Thoracic aorta (tissue), 2 donors: ENCODE measurements around the gene MPDZ. TPM values are rescaled to one million over a fixed set of nuclear protein-coding genes. Genes with fewer than 3 reads are reported as not detected.

Experiments used
- ATAC-seq: fragments of 150-250 bp; one replicate; pipeline ENCODE4 v1.8.0; 2017; ENCODE audit warnings: low read depth; ENCODE audit not compliant: insufficient number of reproducible peaks, low FRiP score
- DNase-seq: peaks from one replicate; pipeline ENCODE4 v3.0.0-alpha.2; 2020; ENCODE audit warnings: low spot score
- H3K27ac ChIP-seq, 2 donors: fragments of 200-600 bp; sonication (generic); 1 replicate in 1 of 2; 2 replicates in 1 of 2; pipeline ENCODE4 v1.5.1; 2016; ENCODE audit warnings: mild to moderate bottlenecking in 2 of 2, moderate library complexity in 2 of 2
- H3K27me3 ChIP-seq: fragments of 200-600 bp; sonication (generic); replicated peaks from 2 replicates; pipeline ENCODE4 v1.6.0; 2016; ENCODE audit warnings: mild to moderate bottlenecking; ENCODE audit not compliant: insufficient read depth
- H3K36me3 ChIP-seq: fragments of 200-600 bp; sonication (generic); one replicate; pipeline ENCODE4 v1.5.1; 2016
- H3K4me1 ChIP-seq, 2 donors: fragments of 200-600 bp; sonication (generic); 1 replicate in 1 of 2; 2 replicates in 1 of 2; pipeline versions ENCODE4 v1.5.1 to v1.6.0; 2016; ENCODE audit warnings: low read depth in 2 of 2, mild to moderate bottlenecking in 1 of 2; ENCODE audit not compliant: control insufficient read depth in 1 of 2
- H3K4me3 ChIP-seq: fragments of 200-600 bp; sonication (generic); 2 replicates; pipeline ENCODE4 v1.5.1; 2016; ENCODE audit warnings: mild to moderate bottlenecking
- H3K9me3 ChIP-seq: fragments of 200-600 bp; sonication (generic); 2 replicates; pipeline ENCODE4 v1.5.1; 2016
- CTCF ChIP-seq: fragments of 200-600 bp; sonication (generic); IDR thresholded peaks from one replicate; pipeline ENCODE4 v1.5.1; 2019; ENCODE audit warnings: antibody characterized with exemption
- total RNA-seq, 2 donors: library from RNA; depleted of rRNA; stranded (reverse); fragments of >200 nt; gene quantifications; one replicate each; pipeline versions ENCODE4 v1.1.0 to v1.2.3, GENCODE V29; 2016

Gene MPDZ
- total RNA-seq, 2 donors from 2014 or later = 61.2 to 81.2 TPM

- Histone ChIP-seq H3K36me3 (peaks cover 9% of the 10 kb centered on the region), H3K9me3 (no peaks in the 10 kb centered on the region), H3K4me1 (no peaks in the 10 kb centered on the region), H3K27ac (no peak overlapping the region), H3K27me3 (no peaks in the 10 kb centered on the region), H3K4me3 (no peak overlapping the region)
- no peak for TF ChIP-seq CTCF
- no peak for DNase-seq
- ATAC-seq = no peak
These were observed 100.2 kb downstream of the MPDZ start for GRCh38 chr9:13179257-13179656.

- H3K4me1 ChIP-seq = no peaks in the 10 kb centered on the region
- DNase-seq (no peak), ATAC-seq (no peak)
- H3K27me3 ChIP-seq = no peaks in the 10 kb centered on the region
- no peaks in the 10 kb centered on the region for H3K9me3 ChIP-seq
- H3K36me3 ChIP-seq = peaks cover 3% of the 10 kb centered on the region
- no peak for TF ChIP-seq CTCF
- H3K4me3 ChIP-seq = no peak overlapping the region
- no peak overlapping the region for H3K27ac ChIP-seq
These were observed 103.8 kb downstream of the MPDZ start for GRCh38 chr9:13175732-13176131.

GRCh38 chr9:13174906-13175639 lies 104.4 kb downstream of the MPDZ start:
- H3K9me3 ChIP-seq = no peaks in the 10 kb centered on the region
- H3K36me3 ChIP-seq = peaks cover 3% of the 10 kb centered on the region
- H3K27ac ChIP-seq = no peak overlapping the region
- H3K4me1 ChIP-seq = no peaks in the 10 kb centered on the region
- DNase-seq = no peak
- ATAC-seq = no peak
- no peak for TF ChIP-seq CTCF
- no peak overlapping the region for H3K4me3 ChIP-seq
- no peaks in the 10 kb centered on the region for H3K27me3 ChIP-seq

DNA sequence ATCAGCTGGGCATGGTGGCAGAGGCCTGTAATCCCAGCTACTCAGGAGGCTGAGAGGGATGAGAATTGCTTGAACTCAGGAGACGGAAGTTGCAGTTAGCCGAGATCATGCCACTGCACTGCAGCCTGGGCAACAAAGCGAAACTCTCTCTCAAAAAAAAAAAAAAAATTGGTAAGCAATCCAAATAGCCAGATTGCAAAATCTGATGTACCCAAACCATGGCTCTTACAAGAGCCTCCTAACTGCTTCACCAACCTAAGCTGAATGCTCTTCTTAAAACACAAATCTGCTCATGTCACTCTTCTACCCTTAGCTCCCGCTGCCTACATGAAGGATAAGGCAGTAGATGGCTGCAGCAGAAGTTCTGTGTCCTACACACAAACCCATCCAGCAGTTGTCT lies 105.9 kb downstream of the MPDZ start:
- no peak for TF ChIP-seq CTCF
- no peaks in the 10 kb centered on the region for H3K9me3 ChIP-seq
- DNase-seq (no peak), ATAC-seq (no peak)
- H3K4me3 ChIP-seq = no peak overlapping the region
- H3K27me3 ChIP-seq = no peaks in the 10 kb centered on the region
- H3K36me3 ChIP-seq = peaks cover 3% of the 10 kb centered on the region
- H3K4me1 ChIP-seq = no peaks in the 10 kb centered on the region
- H3K27ac ChIP-seq = no peak overlapping the region

DNA sequence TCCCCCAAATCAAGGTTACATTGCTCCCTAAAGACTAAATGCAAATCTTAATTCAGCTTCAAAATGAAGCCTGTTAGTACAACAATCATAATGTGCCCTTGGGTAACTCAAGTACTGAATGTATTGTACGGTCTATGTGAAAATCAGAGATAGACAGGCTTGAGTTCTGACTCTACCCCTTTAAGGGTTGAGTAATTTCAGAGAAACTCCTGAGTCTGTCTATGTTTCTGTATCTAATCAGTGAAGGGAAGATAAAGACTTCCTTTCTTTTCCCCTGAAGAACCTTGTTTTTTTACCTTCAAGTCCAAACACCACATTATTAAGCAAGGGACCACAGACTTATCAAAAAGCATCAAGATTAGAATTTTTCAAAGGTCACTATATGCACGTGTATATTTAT lies 108.2 kb downstream of the MPDZ start:
- Histone ChIP-seq H3K36me3 (peaks cover 9% of the 10 kb centered on the region), H3K4me3 (no peak overlapping the region), H3K27ac (no peak overlapping the region), H3K27me3 (no peaks in the 10 kb centered on the region), H3K9me3 (no peaks in the 10 kb centered on the region), H3K4me1 (no peaks in the 10 kb centered on the region)
- no peak for TF ChIP-seq CTCF
- no peak for DNase-seq
- ATAC-seq = no peak
